Activated naive CD8-positive, alpha-beta T cell treated with anti-CD3 and anti-CD28 coated beads, Interleukin-2, amount 50 U/mL, for 24 hours (primary cell): ENCODE data around the gene FLNC.

Source experiments
- ATAC-seq: fragments of 150-1000 bp; cut with Tn5 transposase; one replicate; pipeline ENCODE4 v1.10.0; 2021
- DNase-seq: peaks from one replicate; pipeline ENCODE4 v3.0.0; 2021
- H3K27ac Mint-ChIP-seq: one replicate; pipeline ENCODE4 v1.8.0; 2021; ENCODE audit warnings: mild to moderate bottlenecking, mixed read lengths
- H3K27me3 Mint-ChIP-seq: one replicate; pipeline ENCODE4 v1.8.0; 2021; ENCODE audit warnings: mixed read lengths
- H3K36me3 Mint-ChIP-seq: one replicate; pipeline ENCODE4 v1.8.0; 2021; ENCODE audit warnings: low read depth, mixed read lengths
- H3K4me1 Mint-ChIP-seq: one replicate; pipeline ENCODE4 v1.8.0; 2021; ENCODE audit warnings: mixed read lengths
- H3K4me3 Mint-ChIP-seq: one replicate; pipeline ENCODE4 v1.8.0; 2021; ENCODE audit warnings: mild to moderate bottlenecking, moderate library complexity, mixed read lengths
- H3K9me3 Mint-ChIP-seq: one replicate; pipeline ENCODE4 v1.8.0; 2021; ENCODE audit warnings: mixed read lengths

Gene FLNC

DNA sequence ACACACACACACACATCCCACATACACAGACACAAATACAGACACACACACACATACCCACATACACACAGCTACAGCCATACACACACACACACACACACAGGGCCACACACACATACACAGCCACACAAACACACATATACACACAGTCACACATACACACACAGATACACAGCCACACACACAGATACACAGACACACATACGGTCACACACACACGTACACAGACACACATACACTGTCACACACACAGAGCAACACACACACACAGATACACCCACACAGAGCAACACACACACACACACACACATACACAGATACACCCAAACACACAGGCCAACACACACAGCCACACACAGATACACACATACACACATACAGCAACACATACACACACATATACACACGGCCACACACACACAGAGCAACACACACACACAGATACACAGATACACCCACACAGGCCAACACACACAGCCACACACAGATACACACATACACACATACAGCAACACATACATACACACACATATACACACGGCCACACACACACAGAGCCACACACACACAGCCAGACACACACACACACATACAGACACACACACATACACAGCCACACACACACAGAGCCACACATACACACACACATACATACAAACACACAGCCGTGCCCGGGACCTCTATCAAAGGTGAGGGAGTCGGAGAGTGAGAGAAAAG, 58.0 kb downstream of the FLNC start:
- no peak for ATAC-seq
- peaks cover 17% of the 10 kb centered on the region for H3K27me3 Mint-ChIP-seq
- no peak overlapping the region for H3K4me3 Mint-ChIP-seq
- no peak overlapping the region for H3K27ac Mint-ChIP-seq
- H3K4me1 Mint-ChIP-seq, result peaks cover 2% of the 10 kb centered on the region
- H3K36me3 Mint-ChIP-seq, result no peaks in the 10 kb centered on the region
- H3K9me3 Mint-ChIP-seq, result no peaks in the 10 kb centered on the region
- DNase-seq, result no peak

DNA sequence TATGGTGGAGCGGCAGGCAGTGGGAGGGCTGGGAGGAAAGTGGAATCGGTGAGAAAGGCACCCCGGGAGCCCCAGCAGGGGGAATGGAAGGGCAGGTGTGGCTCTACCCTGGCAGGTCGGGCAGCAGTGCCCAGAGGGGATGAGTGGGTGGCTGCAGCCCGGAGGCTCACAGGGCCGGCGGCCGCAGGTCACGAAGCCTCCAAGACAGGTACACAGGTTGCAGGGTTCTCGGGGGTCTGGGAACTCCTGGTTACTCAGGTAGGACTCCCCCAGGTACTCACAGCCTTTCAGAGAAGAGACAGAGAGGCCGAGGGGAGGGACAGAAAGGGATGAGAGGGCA, 58.5 kb downstream of the FLNC start:
- Mint-ChIP-seq H3K4me1 (no peaks in the 10 kb centered on the region), H3K36me3 (no peaks in the 10 kb centered on the region), H3K9me3 (no peaks in the 10 kb centered on the region), H3K27ac (no peak overlapping the region), H3K27me3 (peaks cover 17% of the 10 kb centered on the region), H3K4me3 (no peak overlapping the region)
- ATAC-seq (no peak), DNase-seq (no peak)

DNA sequence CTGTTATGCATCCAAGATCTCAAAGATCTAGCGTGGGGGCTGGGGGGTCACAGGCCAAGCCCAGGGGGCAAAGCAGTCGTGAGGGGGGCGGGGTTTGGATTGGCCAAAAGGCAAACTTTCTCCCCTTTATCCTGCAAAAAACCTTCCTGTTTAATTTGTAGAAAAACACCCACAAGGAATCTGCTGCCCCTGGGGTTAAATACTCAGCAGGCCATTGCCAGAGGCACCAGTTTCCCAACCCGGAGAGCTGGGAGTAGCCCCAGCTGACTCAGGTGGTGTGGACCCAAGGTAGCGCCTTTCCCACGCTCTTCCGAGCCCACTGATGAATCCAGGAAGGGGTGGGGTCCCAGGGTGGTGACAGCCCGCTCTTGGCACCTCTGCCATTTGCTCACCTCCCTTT, 58.9 kb downstream of the FLNC start:
- H3K4me1 Mint-ChIP-seq, result no peaks in the 10 kb centered on the region
- ATAC-seq (no peak), DNase-seq (no peak)
- H3K27ac Mint-ChIP-seq, result no peak overlapping the region
- H3K27me3 Mint-ChIP-seq, result peaks cover 17% of the 10 kb centered on the region
- no peaks in the 10 kb centered on the region for H3K9me3 Mint-ChIP-seq
- no peak overlapping the region for H3K4me3 Mint-ChIP-seq
- no peaks in the 10 kb centered on the region for H3K36me3 Mint-ChIP-seq

DNA sequence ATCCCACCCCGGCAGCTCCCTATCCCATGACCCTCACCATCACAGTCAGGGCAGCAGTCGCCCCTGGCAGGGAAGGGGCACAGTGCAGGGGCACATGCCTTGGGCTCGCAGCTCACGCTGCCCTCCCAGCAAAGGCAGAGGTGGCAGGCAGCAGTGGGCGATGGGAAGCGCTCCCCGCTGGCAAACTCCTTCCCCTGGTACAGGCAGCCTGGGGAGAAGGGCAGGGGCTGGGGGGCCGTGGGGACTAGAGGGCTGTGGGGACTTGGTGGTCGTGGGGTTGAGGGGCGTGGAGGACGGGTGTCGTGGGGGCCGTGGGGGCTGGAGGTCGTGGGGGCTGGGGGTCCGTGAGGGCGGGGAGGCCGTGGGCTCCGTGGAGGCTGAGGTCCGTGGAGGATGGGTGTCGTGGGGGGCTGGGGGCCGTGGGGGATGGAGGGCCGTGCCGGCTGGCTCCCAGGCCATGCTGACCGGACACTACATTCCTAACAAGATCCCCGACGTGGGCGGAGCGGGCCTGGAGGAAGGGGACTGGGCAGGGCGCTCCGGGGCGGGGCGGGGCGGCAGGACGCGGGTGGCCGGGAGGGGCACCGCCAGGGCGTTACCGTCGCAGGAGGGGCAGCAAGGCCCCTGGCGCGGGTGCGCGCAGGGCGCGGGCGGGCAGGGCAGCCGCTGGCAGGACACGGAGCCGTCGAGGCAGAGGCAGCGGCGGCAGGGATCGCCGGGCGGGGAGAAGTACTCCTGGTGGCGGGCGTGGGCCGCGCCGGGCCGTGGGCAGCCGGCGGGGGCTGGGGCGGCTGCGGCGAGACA, 60.3 kb downstream of the FLNC start:
- DNase-seq (no peak), ATAC-seq (no peak)
- H3K4me1 Mint-ChIP-seq, result no peaks in the 10 kb centered on the region
- no peaks in the 10 kb centered on the region for H3K36me3 Mint-ChIP-seq
- no peak overlapping the region for H3K4me3 Mint-ChIP-seq
- H3K27me3 Mint-ChIP-seq, result peaks cover 15% of the 10 kb centered on the region
- H3K27ac Mint-ChIP-seq, result no peak overlapping the region
- H3K9me3 Mint-ChIP-seq, result no peaks in the 10 kb centered on the region

DNA sequence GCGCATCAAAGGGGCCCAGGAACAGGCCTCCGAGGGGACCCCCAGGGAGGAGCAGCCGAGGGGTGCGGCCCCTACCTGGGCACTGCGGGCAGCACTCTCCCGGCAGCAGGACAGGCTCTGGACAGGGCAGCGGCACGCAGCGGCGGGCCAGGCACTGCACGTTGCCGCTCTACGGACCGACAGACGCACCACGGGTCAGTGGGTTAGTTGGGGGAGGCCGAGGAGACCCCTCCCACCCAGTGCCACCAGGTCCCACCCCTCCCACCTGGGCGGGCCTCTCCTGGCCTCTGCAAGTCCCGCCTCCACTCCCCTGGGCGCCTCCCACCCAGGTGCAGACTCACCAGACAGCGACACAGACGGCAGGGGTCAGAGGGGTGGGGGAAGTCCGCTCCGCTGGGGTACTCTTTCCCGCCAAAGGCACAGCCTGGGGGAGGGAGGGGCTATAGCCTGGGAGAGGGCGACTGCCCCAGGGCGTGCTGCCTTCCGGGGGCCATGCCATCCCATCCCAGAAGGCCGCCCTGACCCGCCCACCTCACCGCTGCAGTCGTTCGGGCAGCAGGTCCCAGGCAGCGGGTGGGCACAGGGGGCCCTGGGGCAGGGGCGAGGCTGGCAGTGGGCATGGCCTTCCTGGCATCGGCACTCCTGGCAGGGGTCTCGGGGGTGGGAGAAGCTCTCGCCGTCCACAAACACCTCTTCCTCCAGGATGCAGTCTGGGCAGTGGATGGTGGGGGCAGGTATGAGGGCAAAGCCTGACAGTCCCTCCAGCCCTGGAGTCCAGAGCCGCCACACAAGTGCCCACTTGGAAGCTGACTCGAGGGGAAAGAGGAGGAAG, 61.1 kb downstream of the FLNC start:
- no peaks in the 10 kb centered on the region for H3K4me1 Mint-ChIP-seq
- peaks cover 12% of the 10 kb centered on the region for H3K27me3 Mint-ChIP-seq
- H3K4me3 Mint-ChIP-seq, result no peak overlapping the region
- ATAC-seq (no peak), DNase-seq (no peak)
- no peaks in the 10 kb centered on the region for H3K9me3 Mint-ChIP-seq
- H3K36me3 Mint-ChIP-seq, result no peaks in the 10 kb centered on the region
- no peak overlapping the region for H3K27ac Mint-ChIP-seq

DNA sequence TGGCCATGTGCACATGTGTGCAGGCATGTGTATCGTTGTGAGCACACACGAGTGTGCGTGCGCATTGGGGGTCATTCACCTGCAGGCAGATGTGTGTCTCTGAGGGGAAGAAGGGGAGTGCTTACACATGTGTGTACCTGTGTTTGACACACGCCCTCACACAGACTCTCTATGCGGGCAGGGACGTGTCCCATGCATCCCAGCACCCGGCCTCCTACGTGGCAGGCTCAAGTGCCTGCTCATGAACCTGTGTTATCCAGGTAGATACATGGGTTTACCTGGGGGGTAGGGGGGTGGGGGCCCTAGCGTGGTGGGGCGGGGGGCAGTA, 61.7 kb downstream of the FLNC start:
- no peaks in the 10 kb centered on the region for H3K4me1 Mint-ChIP-seq
- no peaks in the 10 kb centered on the region for H3K9me3 Mint-ChIP-seq
- no peak overlapping the region for H3K27ac Mint-ChIP-seq
- no peaks in the 10 kb centered on the region for H3K36me3 Mint-ChIP-seq
- ATAC-seq (no peak), DNase-seq (no peak)
- H3K27me3 Mint-ChIP-seq, result peaks cover 12% of the 10 kb centered on the region
- no peak overlapping the region for H3K4me3 Mint-ChIP-seq

DNA sequence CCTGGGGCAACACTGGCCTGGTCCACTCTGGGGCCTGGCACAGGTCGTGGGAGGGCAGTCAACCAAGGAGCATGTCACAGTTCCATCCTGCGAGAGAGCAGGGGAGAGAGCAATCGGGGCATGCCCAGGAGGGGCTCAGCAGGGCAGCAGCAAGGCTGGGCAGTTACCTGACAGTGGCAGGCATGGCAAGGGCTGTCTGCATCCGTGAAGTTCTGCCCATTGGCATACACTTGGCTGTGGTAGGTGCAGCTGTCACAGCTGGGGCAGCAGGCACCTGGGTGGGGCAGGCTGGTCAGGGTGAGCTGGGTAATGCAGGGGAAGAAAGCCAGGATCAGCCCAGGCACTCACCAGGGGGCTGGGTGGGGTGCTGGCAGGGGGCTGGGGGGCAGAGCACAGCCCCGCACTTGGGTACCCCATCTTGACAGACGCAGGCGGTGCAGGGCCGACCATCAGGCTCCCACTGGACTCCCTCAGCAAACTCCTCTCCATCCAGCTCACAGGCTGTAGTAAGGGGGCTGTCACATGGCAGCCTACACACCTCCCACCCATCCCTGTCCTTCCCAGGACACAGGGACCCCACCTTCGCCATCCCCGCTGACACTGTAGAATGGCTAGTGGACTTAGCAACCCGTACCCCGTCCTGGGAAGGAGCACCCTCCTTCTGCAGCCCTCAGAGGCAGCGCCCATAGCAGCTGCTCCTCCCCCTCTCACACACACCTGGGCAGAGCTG, 62.5 kb downstream of the FLNC start:
- Mint-ChIP-seq H3K27me3 (peaks cover 12% of the 10 kb centered on the region), H3K4me1 (no peaks in the 10 kb centered on the region), H3K36me3 (no peaks in the 10 kb centered on the region), H3K27ac (no peak overlapping the region), H3K4me3 (no peak overlapping the region), H3K9me3 (no peaks in the 10 kb centered on the region)
- ATAC-seq (no peak), DNase-seq (no peak)

DNA sequence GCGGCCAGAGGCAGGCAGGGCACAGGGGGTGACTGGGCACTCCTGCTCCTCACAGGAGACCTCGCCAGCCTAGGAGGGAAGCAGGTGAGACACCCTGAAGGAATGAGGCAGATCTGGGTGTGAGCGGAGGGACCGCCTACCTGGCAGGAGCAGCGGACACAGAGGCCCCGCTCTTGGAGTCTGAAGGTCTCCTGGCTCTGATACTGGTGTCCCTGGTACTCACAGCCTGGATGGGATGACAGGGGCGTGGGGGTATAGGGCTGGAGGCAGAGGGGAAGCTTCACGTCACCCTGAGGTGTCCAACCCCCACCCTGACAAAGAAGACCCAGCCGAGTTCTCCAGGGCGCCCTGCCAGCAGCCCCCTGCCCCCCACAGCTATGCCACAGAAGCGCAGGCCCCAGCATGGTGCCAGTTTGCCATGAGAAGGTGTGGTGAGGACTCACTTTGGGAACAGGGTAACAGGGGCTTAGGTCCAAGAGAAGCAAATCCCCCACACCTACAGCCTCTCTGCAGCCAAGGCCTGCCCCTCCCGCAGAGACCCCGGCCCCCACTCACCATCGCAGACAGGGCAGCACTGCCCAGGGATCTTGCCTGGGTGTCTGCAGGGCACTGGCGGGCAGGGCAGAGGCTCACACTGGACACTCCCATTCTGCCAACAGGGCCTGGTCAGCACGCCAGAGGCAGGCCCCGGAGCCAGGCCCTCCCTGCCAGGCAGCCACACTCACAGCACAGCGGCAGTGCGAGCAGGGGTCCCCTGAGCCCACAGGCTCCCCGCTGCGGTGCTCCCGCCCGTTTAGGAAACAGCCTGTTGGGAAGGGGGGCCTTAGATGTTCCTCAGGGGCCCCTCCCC, 63.3 kb downstream of the FLNC start:
- no peak for DNase-seq
- peaks cover 13% of the 10 kb centered on the region for H3K27me3 Mint-ChIP-seq
- H3K4me1 Mint-ChIP-seq, result no peaks in the 10 kb centered on the region
- no peak overlapping the region for H3K27ac Mint-ChIP-seq
- H3K9me3 Mint-ChIP-seq, result peaks cover 3% of the 10 kb centered on the region
- ATAC-seq, result no peak
- H3K4me3 Mint-ChIP-seq, result no peak overlapping the region
- H3K36me3 Mint-ChIP-seq, result peaks cover 1% of the 10 kb centered on the region

DNA sequence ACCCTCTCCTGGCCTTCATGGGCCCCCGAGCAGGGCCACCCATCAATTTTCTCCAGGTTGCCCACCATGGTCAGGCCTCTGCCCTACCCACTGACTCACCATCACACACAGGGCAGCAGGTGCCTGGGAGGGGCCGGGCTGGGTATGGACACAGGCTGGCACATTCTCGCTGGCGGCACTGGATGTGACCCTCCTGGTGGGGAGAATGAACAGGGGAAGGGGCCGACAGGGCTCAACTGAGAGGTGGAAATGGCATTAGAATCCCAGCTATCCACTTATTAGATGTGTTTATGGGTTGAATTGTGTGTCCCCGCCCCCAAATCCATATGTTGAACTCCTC, 63.9 kb downstream of the FLNC start:
- ATAC-seq (no peak), DNase-seq (no peak)
- Mint-ChIP-seq H3K27ac (no peak overlapping the region), H3K36me3 (peaks cover 3% of the 10 kb centered on the region), H3K4me1 (no peaks in the 10 kb centered on the region), H3K9me3 (peaks cover 6% of the 10 kb centered on the region), H3K4me3 (no peak overlapping the region), H3K27me3 (peaks cover 15% of the 10 kb centered on the region)

DNA sequence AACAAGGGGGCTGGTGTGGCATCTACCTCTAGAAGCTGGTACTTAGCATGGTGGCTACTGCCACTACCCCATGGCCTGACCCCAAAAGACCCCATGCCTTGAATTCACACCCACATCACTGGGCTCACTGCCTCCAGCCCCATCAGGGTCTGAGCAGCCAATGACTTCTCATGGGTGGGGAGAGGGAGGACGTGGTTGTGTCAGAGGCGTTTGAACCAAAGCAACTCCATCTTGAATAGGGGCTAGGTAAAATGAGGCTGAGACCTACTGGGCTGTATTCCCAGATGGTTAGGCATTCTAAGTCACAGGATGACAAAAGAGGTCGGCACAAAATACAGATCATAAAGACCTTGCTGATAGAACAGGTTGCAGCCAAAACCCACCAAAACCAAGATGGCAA, 65.1 kb downstream of the FLNC start:
- Mint-ChIP-seq H3K4me1 (no peaks in the 10 kb centered on the region), H3K27me3 (peaks cover 6% of the 10 kb centered on the region), H3K9me3 (peaks cover 6% of the 10 kb centered on the region), H3K4me3 (no peak overlapping the region), H3K27ac (no peak overlapping the region), H3K36me3 (peaks cover 3% of the 10 kb centered on the region)
- ATAC-seq, result no peak
- no peak for DNase-seq

DNA sequence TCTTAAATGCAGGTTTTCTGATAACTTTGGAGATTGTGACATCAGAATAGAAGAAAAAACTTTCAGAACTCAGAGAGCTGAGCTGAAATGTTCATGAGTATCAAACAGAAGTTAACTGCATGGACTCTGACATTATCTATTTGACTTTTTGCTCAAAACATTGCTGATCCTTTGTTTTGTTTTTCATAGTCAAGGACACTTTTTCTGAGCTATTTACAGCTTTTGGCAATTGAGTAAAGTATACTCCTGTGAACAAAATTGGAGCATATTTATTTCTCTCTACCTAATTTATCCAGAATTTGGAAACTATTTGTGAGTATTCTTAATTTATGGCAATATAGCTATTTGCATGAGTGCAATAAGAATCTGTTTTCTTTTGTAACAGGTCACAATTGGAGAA, 69.2 kb downstream of the FLNC start:
- no peak for ATAC-seq
- Mint-ChIP-seq H3K4me3 (no peak overlapping the region), H3K9me3 (peaks cover 6% of the 10 kb centered on the region), H3K27me3 (peaks cover 8% of the 10 kb centered on the region), H3K27ac (no peak overlapping the region), H3K36me3 (peaks cover 3% of the 10 kb centered on the region), H3K4me1 (no peaks in the 10 kb centered on the region)
- DNase-seq, result no peak

DNA sequence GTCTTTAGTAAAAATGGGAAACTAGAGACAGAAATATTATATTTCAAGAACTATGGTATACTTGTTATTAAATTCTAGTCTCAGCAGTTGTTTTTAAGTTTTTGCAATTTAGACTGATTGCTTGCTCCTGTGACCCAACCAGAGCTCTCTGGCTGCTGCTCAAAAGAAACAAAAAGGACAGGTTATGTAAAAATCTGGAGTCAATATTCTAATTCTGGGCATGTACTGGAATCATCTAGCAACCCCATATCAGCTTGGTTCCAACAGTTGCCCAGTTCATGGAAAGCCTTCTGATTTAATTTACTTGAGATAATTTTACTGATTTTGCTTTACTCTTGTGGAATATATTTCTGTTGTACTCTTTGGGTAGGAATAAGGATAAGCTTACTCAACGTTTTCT, 70.0 kb downstream of the FLNC start:
- H3K27ac Mint-ChIP-seq, result no peak overlapping the region
- no peaks in the 10 kb centered on the region for H3K4me1 Mint-ChIP-seq
- peaks cover 6% of the 10 kb centered on the region for H3K9me3 Mint-ChIP-seq
- peaks cover 9% of the 10 kb centered on the region for H3K27me3 Mint-ChIP-seq
- ATAC-seq (no peak), DNase-seq (no peak)
- H3K4me3 Mint-ChIP-seq, result no peak overlapping the region
- peaks cover 3% of the 10 kb centered on the region for H3K36me3 Mint-ChIP-seq

DNA sequence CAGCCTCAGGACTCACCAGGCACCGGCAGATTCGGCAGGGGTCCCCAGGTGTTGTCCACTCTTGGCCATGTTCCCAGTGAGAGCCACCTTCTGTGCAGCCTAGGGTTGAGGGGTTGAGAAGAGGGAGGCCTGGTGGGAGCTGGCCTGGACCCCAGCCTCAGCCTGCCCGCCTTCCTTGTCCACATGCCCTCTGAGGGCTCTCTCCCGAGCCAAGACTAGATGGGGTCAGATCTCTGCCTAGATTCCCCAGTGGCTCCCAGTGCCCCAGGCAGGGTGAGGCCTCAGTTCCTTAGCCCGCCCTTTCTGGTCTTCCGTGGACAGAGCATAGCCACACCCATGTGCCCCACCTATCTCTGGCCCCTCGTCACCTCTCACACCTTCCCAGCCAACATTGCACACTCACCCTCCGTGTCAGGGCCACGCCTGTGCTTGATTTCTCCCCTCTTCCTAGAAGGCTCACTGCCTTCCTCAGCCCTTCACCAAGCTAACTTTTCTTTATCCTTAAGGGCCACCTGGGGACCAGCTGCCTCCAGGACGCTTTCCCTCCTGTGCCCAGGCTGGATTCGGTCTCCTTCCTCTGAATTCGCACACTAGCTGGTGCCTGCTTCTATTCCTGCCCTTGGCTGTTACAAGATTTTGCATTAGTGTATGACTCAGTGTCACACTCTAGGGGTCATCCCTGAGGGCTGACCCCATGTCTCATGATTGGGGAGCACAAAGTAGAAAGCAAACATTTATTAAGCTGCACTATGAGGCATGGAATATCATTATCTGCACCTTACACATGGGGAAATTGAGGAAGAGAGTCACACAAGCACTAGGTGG, 72.8 kb downstream of the FLNC start:
- peaks cover 18% of the 10 kb centered on the region for H3K27me3 Mint-ChIP-seq
- no peak overlapping the region for H3K27ac Mint-ChIP-seq

More for the DNA sequence above, 72.8 kb downstream of the FLNC start:
- no peak overlapping the region for H3K4me3 Mint-ChIP-seq
- peaks cover 3% of the 10 kb centered on the region for H3K36me3 Mint-ChIP-seq
- no peak for ATAC-seq
- no peak for DNase-seq
- H3K9me3 Mint-ChIP-seq, result peaks cover 6% of the 10 kb centered on the region
- no peaks in the 10 kb centered on the region for H3K4me1 Mint-ChIP-seq
